Jurkat, Clone E6-1 (cell line): Measurements from ENCODE around the gene PRKCE.

Experiments
- DNase-seq: peaks from one replicate; pipeline ENCODE4 v3.0.0-alpha.2; 2011; ENCODE audit warnings: low read depth, low spot score
- H3K4me3 ChIP-seq: 2 replicates; pipeline ENCODE4 v1.5.1; 2011; ENCODE audit warnings: mild to moderate bottlenecking, low read length, control low read depth, moderate library complexity

The PRKCE gene

DNA sequence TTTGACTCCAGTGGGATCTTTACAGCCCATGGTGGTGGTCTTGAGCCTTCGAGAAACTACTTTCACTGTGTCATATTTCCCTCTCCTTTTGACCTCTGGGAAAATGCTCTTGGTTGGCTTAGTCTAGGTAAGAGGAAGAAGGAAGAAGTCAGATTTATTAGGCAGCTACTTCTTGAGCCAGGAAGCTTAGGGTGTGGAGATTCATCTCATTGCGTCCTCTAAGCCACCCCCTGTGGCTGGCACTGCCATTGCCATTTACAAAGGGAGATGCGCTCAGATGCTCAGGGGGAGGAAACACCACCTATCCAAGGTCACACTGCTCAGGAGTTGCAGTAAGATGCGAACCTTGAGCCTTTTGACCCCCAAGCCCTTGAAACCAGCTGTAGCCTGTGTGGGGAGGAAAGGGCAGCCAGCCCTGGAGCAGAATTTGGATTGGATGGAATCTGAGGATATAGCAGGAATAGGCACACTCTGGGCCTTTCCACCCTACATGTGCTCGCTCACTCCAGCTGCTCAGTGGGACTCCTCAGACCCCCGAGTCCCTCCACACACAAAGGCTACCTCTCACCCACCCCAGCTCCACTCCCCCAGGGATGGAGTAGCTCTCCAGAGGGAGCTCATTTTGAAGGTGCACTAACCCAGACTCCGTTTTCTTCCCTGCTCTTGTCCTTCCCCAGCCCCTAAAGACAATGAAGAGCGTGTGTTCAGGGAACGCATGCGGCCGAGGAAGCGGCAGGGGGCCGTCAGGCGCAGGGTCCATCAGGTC lies 324.5 kb downstream of the PRKCE start:
- H3K4me3 ChIP-seq = no peak overlapping the region
- no peak for DNase-seq

DNA sequence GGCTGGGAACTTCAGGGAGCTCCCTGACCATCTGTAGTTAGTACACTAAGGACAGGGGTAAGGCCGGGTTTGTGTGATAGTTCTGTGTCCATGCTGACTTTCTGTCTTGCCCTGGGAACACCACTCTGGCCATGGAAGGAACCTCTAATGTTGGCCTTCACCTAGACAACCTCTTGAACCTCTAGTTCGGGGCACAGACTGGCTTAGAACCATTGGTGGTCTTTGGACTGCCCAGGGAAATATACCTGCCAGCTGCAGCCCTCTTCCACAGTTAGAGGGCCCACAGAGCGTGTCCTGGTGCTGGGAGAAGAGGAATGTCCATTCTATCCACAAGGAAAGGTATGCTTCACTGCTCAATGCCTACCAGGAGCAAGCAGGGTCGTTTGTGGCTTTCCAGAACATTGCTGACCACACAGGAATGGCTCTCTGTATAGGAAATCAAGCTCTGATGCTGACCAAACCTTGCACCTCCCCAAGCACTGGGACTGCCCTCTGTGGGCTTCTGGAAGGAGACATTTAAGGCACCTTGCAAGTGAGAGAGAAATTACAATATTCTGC lies 326.9 kb downstream of the PRKCE start:
- H3K4me3 ChIP-seq = no peak overlapping the region
- no peak for DNase-seq

DNA sequence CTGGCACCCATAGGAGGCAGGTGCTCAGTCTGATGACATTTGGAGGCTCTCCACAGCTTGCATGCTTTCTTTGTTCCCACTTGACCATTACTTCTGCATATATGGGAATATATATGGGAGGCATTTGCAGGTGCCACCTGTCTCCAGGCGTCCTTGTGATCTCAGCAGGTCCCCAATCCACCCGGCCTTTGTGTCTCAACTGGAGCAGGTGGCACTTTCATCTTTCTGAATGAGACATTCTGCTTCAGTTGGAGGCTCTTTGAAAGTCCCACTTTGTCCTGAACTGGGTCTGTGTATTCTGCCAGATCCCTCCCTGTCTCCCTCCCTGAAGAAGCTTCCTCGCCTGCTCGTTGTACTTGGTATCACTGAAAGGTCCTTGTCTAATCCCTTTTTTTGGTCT lies 327.6 kb downstream of the PRKCE start:
- no peak overlapping the region for H3K4me3 ChIP-seq
- no peak for DNase-seq

DNA sequence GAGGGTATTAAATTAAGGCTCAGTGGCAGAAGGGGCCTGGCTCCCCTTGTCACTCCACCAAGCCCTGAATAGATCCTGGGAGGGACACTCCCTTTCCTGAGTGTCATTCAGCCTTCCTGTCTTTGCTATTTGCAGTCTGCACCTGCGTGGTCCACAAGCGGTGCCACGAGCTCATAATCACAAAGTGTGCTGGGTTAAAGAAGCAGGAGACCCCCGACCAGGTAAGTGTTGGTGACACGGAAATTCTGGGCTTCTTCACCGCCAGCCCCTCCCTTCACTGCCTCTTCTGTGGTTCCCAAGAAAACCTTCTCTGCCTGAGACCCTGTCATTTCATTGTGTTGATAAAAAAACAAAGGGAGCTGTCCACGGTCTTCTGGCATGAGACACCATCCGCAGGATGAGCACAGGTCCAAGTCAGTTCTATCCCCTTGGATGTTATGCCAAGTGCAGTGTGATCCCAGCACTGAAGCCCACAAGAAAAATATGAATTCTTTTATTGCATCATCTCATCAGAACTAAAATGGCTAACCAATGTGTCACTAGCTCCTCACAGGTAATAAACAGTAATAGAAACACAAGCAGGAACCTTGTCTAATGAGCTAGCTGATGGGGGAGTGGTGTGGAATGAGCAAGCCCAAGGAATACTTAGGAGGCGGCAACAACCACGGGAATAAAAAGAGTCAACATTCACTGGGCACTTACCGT lies 328.8 kb downstream of the PRKCE start:
- no peak for DNase-seq

DNA sequence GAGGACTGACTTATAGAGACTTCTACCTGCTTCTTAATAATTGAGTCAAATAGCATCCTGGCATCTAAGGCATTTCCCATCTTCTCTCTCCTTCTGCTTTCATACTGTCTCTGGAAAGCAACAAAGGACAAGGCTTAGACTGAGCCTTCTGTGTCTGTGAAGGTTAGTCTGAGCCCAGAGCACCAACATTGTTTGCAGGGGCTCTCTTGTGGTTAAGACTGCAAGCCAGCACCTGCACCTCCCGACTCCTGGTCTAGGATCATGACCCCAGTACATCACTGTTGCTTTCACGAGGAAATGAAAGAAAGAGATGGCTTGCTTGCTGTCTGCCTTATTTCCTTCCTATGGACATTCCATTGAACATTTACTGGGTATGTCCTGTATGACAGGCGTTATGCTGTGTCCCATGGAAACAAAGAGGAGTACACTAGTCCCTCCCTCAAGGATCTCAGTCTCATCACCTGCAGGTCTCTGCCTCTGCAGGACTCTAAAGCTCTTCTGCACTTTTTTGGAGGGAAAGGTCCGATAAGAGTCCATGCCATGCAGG lies 330.0 kb downstream of the PRKCE start:
- H3K4me3 ChIP-seq = no peak overlapping the region
- DNase-seq = no peak

More for the DNA sequence above, 328.8 kb downstream of the PRKCE start:
- H3K4me3 ChIP-seq = no peak overlapping the region

DNA sequence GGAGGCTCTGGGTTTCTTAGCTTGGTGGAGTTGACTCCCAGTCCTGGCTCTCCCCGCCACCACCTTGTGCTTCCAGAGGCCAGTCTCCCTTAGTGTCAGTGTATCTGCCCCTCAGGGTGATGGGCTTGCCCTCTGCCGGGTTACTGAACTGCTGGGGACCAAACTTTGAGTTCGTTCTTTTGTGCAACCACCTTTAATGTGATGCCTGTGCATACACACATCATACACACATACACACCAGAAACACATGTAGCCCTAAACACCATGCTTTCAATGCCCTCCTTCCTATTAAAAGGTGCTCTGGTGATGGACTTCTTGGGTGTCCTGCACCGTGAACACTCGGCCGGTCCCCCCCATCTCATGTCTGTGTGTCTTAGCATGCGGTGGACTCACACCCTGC lies 330.6 kb downstream of the PRKCE start:
- no peak for DNase-seq
- H3K4me3 ChIP-seq = no peak overlapping the region

DNA sequence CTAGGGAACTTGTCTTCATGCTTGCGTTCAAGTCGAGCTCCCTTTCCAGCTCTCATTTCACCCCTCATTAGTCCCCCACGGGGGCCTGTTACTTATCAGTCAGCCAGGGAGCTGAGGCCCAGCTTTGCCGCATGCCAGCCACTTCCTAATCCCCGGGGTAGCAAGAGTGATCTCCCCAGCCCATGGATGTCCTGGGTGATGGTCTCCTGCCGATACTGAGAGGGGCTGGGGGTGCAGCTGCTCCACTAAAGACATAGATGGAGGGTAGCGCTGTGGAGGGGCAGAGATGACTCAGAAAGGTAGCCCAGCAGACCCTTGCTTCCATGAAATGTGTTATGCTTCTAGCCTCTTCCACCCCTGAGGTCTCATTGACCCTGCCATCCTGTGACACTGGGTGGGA lies 331.7 kb downstream of the PRKCE start:
- H3K4me3 ChIP-seq = no peak overlapping the region
- no peak for DNase-seq

GRCh38 chr2:45984366-45984765 lies 332.9 kb downstream of the PRKCE start:
- no peak for DNase-seq
- no peak overlapping the region for H3K4me3 ChIP-seq

DNA sequence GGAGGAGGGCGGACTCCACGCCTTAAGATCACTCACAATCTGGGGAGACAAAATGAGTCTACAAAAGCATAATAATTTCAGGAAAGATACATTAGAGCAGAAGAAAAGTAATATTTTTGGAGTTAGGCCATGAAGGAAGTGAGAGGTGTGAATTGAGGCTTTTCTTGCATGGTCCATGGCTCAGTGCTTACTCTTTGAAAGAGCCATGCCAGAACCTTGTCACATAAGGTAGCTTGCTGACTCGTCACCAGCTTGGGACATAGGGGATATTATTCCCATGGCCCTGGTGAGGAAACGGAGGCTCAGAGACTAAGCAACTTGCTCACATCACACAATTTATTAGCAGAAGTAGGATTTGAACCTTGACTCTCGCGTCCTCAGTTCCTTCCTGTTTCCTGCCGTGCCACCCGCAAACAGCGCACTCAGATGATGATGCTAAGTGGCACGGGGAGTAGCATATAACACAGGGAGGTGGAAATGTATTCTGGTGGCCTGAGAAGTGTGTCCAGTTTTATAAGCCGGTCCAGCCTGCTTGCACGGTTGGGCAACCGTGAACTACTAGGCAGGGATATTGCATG lies 333.5 kb downstream of the PRKCE start:
- DNase-seq = no peak
- no peak overlapping the region for H3K4me3 ChIP-seq

DNA sequence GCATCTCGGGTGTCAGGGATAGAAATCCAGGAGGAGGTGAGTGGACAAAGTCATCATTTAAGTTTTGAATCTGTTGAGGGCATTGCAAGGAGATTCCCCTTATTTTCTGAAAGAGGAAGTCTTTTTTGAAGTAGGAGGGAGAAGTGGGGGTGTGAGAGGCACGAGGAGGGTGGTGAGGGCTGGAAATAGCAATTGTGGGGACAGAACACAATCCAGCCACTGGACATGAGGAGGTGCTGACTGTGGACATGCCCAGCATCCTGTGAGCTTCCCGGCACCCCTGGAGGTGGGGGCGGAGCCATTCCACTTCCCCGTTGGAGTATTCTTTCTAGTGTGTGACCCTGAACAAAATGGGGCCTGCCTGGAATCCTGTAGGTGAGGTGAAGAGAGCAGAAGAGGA lies 335.0 kb downstream of the PRKCE start:
- no peak for DNase-seq
- no peak overlapping the region for H3K4me3 ChIP-seq

GRCh38 chr2:45987856-45988255 lies 336.4 kb downstream of the PRKCE start:
- no peak overlapping the region for H3K4me3 ChIP-seq

GRCh38 chr2:45988879-45989278 lies 337.4 kb downstream of the PRKCE start:
- H3K4me3 ChIP-seq = no peak overlapping the region
- no peak for DNase-seq

More at GRCh38 chr2:45987856-45988255, 336.4 kb downstream of the PRKCE start:
- no peak for DNase-seq

DNA sequence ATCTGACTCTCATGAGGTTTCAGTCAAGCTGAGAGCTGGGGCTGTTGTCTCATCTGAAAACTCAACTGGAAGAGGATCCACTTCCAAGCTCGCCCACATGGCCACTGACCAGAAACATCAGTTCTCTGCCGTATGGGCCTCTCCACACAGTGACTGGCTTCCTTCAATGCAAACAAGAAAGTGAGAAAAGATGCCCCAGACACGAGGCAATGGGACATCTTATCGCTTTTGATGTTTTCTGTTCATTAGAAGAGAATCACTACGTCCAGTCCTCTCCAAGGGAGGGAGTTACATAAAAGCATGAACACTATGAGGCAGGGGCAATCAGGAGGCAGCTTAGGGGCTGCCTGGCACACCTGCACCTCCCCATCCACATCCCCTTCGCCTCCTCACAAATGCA lies 338.7 kb downstream of the PRKCE start:
- no peak for DNase-seq
- H3K4me3 ChIP-seq = no peak overlapping the region

DNA sequence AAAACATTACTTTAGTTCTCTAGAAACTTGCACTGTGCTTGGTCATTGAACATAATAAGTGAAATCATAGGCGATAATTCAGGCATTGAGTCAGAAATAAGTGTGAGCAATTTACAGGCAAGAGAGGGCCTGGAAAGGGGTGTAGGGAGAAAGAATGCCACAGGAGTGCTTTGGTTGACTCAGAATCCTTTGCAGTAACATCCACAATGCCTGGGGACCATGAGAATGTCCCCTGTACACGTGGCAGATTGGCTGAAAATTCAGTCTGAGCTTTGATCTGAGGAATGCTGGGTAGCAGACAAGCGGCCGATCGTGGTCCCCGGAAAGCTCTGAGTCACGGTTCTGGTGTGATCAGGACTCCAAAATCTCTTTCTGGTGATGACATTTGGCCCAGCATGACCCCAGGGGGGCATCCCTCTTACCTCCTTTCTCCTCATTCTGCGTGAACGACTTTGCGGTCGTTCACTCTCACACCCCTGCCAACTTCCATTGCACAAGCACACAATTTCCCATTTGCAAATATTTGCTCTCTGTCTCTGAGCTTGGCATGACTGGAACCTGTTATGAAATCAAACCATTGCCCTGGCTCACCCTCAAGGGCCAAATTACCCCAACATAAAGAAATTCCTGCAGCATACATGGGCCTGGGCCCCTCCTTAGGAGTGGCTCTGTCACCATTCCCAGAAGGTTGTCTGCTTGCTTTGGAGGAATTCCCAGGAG lies 340.7 kb downstream of the PRKCE start:
- H3K4me3 ChIP-seq = no peak overlapping the region
- no peak for DNase-seq

- H3K4me3 ChIP-seq = no peak overlapping the region
Observed at GRCh38 chr2:45992741-45993475, 341.4 kb downstream of the PRKCE start.

GRCh38 chr2:45993476-45993991 lies 342.1 kb downstream of the PRKCE start:
- H3K4me3 ChIP-seq = no peak overlapping the region
- DNase-seq = peak; percentile 79

More at GRCh38 chr2:45992741-45993475, 341.4 kb downstream of the PRKCE start:
- DNase-seq = no peak

GRCh38 chr2:45994060-45994459 lies 342.6 kb downstream of the PRKCE start:
- H3K4me3 ChIP-seq = no peak overlapping the region
- DNase-seq = no peak

DNA sequence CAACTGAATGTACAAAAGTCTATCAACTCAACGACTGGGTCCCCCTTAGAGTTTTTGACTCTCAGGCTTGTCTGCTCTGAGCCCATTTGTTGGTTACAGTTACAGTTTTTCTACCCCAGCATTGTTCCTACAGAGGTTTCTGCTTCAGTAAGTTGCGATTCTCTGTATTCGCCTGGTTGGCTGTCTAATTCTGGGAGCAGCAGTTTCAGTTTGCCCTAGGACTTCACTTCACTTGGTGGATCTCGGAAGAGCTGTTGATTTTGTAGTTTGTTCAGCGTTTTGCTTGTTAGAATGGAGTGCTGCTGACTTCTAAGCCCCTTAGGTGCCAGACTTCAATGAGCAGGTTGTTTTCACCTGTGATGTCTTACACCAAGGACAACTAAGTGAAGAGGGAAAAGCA lies 349.2 kb downstream of the PRKCE start:
- no peak overlapping the region for H3K4me3 ChIP-seq
- DNase-seq = no peak
